ENCODE results near the gene PAPOLB. TPM values are rescaled to one million over a fixed set of nuclear protein-coding genes. Genes with fewer than 3 reads are reported as not detected.

PAPOLB gene
- total and polyA plus RNA-seq, 7 donors = 0.03 to 1.1 (median 0.38) TPM; not detected in 3

- Histone ChIP-seq H3K4me3 (peak overlapping the region; percentile 37 to 82 (median 76)), H3K9me3 (no peaks in the 10 kb centered on the region), H3K27ac (peak overlapping the region; percentile 67 to 82 (median 79)), H3K4me1 (peaks cover 0 to 33% (median 22%) of the 10 kb centered on the region in 4 donors), H3K27me3 (peaks cover 0 to 11% (median 8%) of the 10 kb centered on the region in 3 donors), H3K36me3 (no peaks in the 10 kb centered on the region)
- TF ChIP-seq POLR2AphosphoS5 (IDR thresholded peaks at IDR 0.05) (no peak), POLR2A (IDR thresholded peaks at IDR 0.05) (no peak), EP300 (IDR thresholded peaks at IDR 0.05) (no peak), CTCF (IDR thresholded peaks at IDR 0.05) (no peak)
- 3 to 4% methylated on average over 36 of the region's 36 CpGs for WGBS, 2 donors
- no peak for DNase-seq
- intact Hi-C loops (cut with DNase I) = loop anchor here (2.0 kb wide), 2 partner anchors 52 to 84 kb away; no protein-coding TSS in a partner anchor
These were observed 21.2 kb upstream of the PAPOLB start for GRCh38 chr7:4883033-4883371.

GRCh38 chr7:4882169-4883032 is 20.6 kb upstream of the PAPOLB start:
- H3K9me3 ChIP-seq = no peaks in the 10 kb centered on the region
- intact Hi-C loops (cut with DNase I) = loop anchor here (2.0 kb wide), 2 partner anchors 52 to 84 kb away; no protein-coding TSS in a partner anchor
- WGBS, 2 donors = 5 to 9% methylated on average over 35 of the region's 35 CpGs
- no peak for TF ChIP-seq EP300 (IDR thresholded peaks at IDR 0.05)
- TF ChIP-seq CTCF (IDR thresholded peaks at IDR 0.05) = peak in 1 of 4 experiments; percentile 23
- peak; percentile 33 to 67 (median 46) for TF ChIP-seq POLR2AphosphoS5 (IDR thresholded peaks at IDR 0.05)
- TF ChIP-seq POLR2A (IDR thresholded peaks at IDR 0.05) = peak in 1 of 2 donors; percentile 11
- peaks cover 0 to 33% (median 22%) of the 10 kb centered on the region in 4 donors for H3K4me1 ChIP-seq
- peak overlapping the region; percentile 67 to 82 (median 79) for H3K27ac ChIP-seq
- peak overlapping the region; percentile 37 to 82 (median 76) for H3K4me3 ChIP-seq
- H3K36me3 ChIP-seq = peaks cover 0 to 5% (median under 1%) of the 10 kb centered on the region in 4 donors
- DNase-seq = peak; percentile 90
- peaks cover 0 to 11% (median 8%) of the 10 kb centered on the region in 3 donors for H3K27me3 ChIP-seq

DNA sequence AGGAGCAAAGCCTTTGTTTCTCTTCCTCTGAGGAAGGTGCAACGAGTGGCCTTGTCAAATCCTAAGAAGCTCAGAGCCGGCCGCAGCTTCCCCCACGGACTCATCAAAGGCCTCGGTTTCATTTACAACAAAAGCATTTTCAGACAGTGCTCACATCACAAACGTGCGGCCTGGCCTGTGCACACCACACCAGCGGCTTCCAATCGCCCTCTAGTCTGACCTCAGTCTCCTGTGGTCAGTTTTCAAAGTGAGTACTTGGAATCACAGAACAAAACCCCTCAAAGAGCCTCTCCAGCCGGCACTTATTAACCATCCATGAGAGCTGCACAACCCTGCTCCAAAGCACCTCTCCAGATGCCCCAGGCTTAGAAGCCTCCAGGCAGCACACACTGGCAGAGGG is 18.4 kb upstream of the PAPOLB start:
- DNase-seq = peak; percentile 40
- peak overlapping the region in 1 of 4 donors; percentile 48 for H3K27ac ChIP-seq
- TF ChIP-seq EP300 (IDR thresholded peaks at IDR 0.05) (no peak), POLR2A (IDR thresholded peaks at IDR 0.05) (no peak), POLR2AphosphoS5 (IDR thresholded peaks at IDR 0.05) (no peak), CTCF (IDR thresholded peaks at IDR 0.05) (no peak)
- WGBS, 2 donors = 68 to 75% methylated on average over 10 of the region's 10 CpGs
- H3K9me3 ChIP-seq = no peaks in the 10 kb centered on the region
- H3K36me3 ChIP-seq = peaks cover 0 to 15% (median 5%) of the 10 kb centered on the region in 4 donors
- peaks cover 0 to 33% (median 22%) of the 10 kb centered on the region in 4 donors for H3K4me1 ChIP-seq
- intact Hi-C loops (cut with DNase I) = no loop called here
- H3K27me3 ChIP-seq = peaks cover 0 to 11% (median 8%) of the 10 kb centered on the region in 3 donors
- H3K4me3 ChIP-seq = peak overlapping the region in 1 of 4 donors; percentile 2

DNA sequence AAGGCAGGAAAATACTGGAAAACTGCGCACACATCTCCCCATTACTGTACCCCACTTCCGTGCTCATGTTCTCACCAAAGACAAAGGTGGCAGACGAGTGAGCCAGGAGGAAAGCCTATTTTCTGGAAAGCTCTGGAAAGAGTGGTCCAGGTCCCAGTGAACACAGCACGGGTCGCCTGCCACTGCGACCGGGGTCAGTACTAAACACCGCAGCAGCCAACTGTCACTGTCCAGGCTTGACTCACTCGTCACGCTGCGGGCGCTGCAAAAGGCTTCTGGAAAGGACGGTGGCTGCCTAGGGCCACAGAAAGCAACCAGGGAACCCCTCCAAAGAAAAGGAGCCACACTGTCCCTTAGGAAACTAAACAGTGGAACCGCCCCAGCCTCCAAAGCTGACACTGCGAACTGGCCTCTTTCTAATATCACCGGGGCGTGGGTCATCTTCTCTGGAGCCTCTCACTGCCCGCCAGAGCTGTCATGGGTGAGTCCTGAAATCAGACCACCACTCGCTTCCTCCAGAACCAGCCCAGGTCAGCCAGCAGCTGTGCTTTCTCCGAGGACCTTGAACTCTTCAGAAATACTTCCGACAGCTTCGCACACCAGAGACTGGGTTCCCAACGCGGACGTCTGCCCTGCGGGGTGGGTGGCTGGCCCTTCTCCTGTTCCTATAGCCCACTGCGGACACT is 17.7 kb upstream of the PAPOLB start:
- H3K27ac ChIP-seq = peak overlapping the region in 1 of 4 donors; percentile 48
- H3K4me1 ChIP-seq = peaks cover 0 to 33% (median 22%) of the 10 kb centered on the region in 4 donors
- H3K4me3 ChIP-seq = peak overlapping the region in 1 of 4 donors; percentile 4
- H3K9me3 ChIP-seq = no peaks in the 10 kb centered on the region
- H3K27me3 ChIP-seq = peaks cover 0 to 11% (median 8%) of the 10 kb centered on the region in 3 donors
- TF ChIP-seq EP300 (IDR thresholded peaks at IDR 0.05) (no peak), CTCF (IDR thresholded peaks at IDR 0.05) (no peak), POLR2AphosphoS5 (IDR thresholded peaks at IDR 0.05) (no peak), POLR2A (IDR thresholded peaks at IDR 0.05) (no peak)
- H3K36me3 ChIP-seq = peaks cover 0 to 15% (median 5%) of the 10 kb centered on the region in 4 donors
- 85 to 87% methylated on average over 27 of the region's 27 CpGs for WGBS, 2 donors
- DNase-seq = peak; percentile 58
- intact Hi-C loops (cut with DNase I) = no loop called here
